Stimulated activated CD4-positive, alpha-beta T cell treated with anti-CD3 and anti-CD28 coated beads, Interleukin-4, amount 100 ng/mL, for 48 hours (primary cell): ENCODE results near the gene MSL3B.
"Not testable (repeated sequence)": the region's sequence is repeated elsewhere in the genome, so short reads cannot be mapped to it uniquely, and the experiment has no call there.

ENCODE experiments used
- DNase-seq, 2 donors: peaks; one replicate each; pipeline ENCODE4 v3.0.0-alpha.2; 2020; ENCODE audit warnings: low read depth in 2 of 2

The MSL3B gene

DNA sequence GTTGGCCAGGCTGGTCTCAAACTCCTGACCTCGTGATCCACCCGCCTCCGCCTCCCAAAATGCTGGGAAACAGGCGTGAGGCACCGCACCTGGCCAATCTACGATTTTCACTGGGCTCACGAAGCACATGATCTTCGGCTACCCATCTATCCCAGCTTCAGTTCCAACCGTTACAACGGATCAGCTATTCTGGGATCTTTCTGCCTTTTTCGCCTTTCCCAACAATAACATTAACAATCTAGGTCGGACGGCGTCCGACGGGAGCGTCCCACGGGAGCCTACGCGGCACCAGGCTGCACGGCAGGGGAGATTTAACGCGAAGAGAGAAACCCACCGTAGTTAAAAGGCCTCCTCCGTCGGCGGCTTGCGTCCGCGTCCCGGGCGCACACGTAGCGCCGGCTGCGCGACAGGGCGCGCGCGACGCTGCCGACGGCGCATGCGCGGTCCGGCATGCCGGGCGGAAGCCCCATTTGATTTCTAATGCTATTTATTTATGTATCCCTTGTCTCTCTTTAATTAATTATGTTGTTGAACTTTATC lies at the start of gene MSL3B:
TSS of gene MSL3B (minus strand) at position 394 of the 540 bp plus-strand sequence.
- DNase-seq: peak; percentile 28 to 49

- no peak for DNase-seq
Measured at GRCh38 chr2:233917116-233917515, 48.9 kb upstream of the MSL3B start, which contains the start of gene TRPM8. TSS of gene TRPM8 (plus strand) at chr2:233917373. CDS start at chr2:233926538, 9,165 bp downstream.

DNA sequence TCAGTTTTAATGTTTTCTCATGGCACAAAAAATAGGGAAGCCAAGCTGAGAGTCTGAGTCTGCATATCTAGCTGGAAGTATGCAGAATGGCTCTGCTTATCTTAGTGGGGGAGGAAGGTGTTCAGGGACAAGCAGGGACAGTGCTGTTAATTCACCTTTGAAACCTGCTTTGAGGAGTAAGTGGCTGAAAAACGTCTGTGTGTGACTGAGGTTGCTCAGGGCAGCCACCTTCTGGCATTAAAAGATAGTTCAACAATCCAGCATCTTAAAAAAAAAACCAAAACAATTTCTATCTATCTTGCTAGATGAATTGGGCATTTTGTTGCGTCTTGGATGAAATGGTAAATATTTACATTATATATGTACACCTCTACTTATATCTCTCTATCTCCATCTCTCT lies 46.9 kb upstream of the MSL3B start:
- no peak for DNase-seq

GRCh38 chr2:233912691-233913423 lies 44.7 kb upstream of the MSL3B start:
- peak; percentile 4 to 16 for DNase-seq

GRCh38 chr2:233907627-233908026 lies 39.4 kb upstream of the MSL3B start:
- DNase-seq: no peak

DNA sequence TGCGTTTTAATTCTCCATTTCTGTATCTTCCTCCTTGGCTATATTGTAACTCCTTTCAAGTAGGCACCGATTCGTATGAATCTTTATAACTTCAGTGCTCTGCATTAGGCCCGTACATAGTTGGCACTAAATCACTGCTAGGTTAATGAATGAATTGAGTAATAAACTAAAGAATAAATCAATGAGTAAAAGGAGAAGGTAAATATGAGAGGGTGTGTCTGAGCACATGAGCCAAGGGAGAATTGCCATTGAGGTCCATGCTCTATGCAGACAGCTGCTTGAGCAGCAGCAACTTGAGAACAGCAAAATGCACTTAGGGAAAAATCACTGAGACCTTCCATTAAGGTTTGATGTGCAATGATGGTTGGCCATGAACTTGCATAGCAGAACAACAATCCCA lies 37.8 kb upstream of the MSL3B start:
- no peak for DNase-seq

GRCh38 chr2:233901884-233902283 lies 33.7 kb upstream of the MSL3B start:
- no peak for DNase-seq

GRCh38 chr2:233901367-233901766 lies 33.2 kb upstream of the MSL3B start:
- no peak for DNase-seq

DNA sequence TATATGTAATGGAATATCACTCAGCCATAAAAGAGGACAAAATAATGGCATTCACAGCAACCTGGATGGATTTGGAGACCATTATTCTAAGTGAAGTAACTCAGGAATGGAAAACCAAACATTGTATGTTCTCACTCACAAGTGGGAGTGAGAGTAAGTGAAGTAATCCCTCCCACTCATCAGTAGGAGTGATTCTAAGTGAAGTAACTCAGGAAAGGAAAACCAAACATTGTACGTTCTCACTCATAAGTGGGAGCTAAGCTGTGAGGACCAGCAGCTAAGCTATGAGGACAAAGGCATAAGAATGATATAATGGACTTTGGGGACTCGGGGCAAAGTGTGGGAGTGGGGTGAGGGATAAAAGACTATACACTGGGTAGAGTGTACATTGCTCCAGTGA lies 28.1 kb upstream of the MSL3B start:
- not testable (repeated sequence) for DNase-seq

- no peak for DNase-seq
Measured at GRCh38 chr2:233892793-233893192, 24.6 kb upstream of the MSL3B start.

GRCh38 chr2:233882353-233882752 lies 14.2 kb upstream of the MSL3B start:
- no peak for DNase-seq

DNA sequence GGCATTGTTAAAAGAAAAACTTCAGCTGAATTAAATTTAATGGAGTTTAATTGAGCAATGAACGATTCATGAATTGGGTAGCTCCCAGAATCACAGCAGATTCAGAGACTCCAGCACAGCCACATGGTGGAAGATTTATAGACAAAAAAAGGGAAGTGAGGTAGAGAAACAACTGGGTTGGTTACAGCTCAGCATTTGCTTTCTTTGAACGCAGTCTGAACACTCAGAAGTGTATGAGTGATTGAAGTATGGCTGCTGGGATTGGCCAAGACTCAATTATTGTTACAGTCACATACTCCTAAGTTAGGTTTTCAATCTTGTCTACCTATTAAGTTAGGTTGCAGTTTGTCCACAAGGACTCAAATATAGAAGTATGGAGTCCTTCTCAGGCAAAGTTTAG lies 3.9 kb upstream of the MSL3B start:
- DNase-seq: not testable (repeated sequence)

GRCh38 chr2:233871432-233871831 lies 3.2 kb upstream of the MSL3B start:
- no peak for DNase-seq

DNA sequence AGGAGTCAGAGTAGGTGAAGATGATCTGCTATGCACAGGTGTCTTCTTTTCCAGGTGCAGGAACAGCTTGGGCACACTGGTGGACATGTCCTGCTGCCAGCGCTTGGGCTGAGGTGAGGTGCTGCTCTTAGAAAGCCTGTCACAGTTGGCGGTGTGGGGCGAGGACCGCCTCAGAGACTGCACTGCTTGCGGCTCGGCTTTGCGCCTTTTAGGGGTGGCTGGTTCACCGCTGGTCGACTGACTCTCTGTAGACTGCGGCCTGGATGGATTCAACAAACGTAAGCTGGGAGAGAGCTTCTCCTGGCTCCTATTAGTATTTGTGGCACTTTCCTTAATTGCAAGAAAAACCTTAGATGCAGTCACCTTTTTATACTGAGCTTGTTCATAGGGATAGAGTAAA lies 1.7 kb downstream of the MSL3B start:
- no peak for DNase-seq

DNA sequence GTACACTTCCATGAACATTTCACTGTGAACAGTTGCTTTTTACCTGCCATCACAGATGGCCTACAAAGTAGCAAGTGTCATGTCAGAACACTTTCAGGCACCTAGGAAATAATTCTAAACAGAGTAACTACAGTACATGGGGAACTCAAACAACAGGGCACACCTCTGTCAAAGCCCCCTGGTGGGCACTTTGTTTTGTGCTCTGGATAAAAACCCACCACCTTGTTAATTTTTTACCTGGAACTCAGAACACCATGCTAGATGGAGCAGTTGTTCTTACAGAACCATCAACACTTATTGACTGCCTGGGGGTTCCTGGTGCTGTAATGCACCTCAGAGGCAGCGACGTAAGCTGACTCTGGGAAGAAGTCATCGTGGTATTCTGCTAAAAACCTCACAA lies 2.3 kb downstream of the MSL3B start:
- no peak for DNase-seq

- DNase-seq: no peak
Measured at GRCh38 chr2:233862261-233862768, 5.9 kb downstream of the MSL3B start.

DNA sequence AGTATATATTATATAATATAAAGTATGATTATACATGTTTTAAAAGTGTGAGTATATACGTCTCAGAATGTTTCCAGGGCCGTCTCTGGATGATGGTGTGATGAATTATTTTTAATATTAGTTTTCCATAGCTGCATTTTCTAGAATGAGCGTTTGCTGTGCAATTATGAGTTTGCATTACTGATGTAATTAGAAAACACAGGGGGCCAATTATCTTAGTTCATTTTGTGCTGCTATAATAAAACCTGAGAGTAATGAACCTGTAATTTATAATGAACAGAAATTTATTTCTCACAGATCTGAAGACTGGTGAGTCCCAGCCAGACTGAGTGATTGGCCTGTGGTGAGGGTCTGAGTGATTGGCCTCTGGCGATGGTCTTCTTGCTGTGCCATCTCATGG lies 9.9 kb downstream of the MSL3B start:
- DNase-seq: no peak

- DNase-seq: peak; percentile 42 to 64
Measured at GRCh38 chr2:233857511-233858141, 10.6 kb downstream of the MSL3B start.

GRCh38 chr2:233856184-233856583 lies 12.0 kb downstream of the MSL3B start:
- DNase-seq: no peak

GRCh38 chr2:233855345-233855744 lies 12.8 kb downstream of the MSL3B start:
- DNase-seq: no peak

DNA sequence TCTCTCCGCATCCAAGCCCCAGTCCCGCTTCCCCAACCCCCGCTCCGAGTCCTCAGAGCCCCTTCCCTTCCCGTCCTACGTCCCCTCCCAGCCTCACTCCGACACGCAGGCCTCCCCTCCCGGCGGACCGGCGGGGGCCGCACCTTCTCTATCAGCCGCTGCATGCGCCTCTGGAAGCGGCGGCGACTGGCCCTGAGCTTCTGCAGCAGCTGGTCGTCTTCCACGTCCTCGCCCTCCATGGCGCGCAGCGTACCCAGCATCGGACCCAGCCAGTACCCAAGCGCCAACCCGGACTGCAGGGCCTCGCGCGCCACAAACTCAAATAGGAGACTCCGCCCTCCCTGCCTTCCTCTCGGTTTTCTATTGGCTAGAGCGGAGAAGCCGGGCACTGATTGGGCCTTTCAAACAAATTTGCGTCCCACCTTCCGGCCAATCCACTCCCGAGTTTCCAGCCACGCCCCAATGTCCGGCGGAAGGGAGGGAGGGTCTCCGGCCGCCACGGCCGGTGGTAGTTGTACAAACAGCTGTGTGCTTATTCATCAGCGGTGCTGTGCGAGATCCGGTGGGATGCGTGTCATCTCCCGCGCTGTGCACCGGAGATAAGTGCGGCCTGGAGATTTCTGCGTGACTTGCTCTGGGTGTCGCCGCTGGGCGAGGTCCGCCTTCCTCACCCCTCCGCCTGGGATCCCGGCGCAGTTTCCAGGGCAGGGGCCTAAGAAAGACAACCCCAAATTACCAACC lies 13.8 kb downstream of the MSL3B start, which contains the start of gene HJURP:
TSS of gene HJURP (minus strand) at position 295 of the 741 bp plus-strand sequence. CDS start at position 260, 35 bp downstream.
- peak; percentile 83 to 89 for DNase-seq

DNA sequence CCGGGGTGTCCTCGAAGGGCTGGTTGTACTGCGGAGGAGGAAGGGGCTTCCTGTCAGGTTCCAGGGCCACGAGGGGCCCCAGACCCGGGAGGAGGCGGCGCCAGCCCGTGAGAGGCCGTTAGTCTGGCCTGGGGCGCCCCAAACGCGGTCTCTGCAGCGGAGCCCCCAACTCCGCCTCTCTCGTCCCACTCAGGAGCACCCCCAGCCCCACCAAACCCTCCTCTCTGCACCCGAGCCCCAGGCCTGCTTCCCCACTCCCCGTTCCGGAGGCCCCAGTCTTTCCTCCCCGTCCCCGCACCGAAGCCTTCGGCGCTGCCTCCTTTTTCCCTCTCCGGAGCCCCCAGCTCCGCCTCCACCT lies 14.3 kb downstream of the MSL3B start:
- no peak for DNase-seq
